Endothelial cell (in vitro differentiated cells): ENCODE measurements around the gene PRKD3. TPM values are rescaled to one million over a fixed set of nuclear protein-coding genes. Genes with fewer than 3 reads are reported as not detected.

ENCODE experiments used
- DNase-seq: peaks from one replicate; pipeline ENCODE4 v3.0.0; 2021; ENCODE audit warnings: low spot score
- H3K27ac Mint-ChIP-seq: one replicate; pipeline ENCODE4 v1.8.0; 2021; ENCODE audit warnings: mixed read lengths, inconsistent platforms; ENCODE audit not compliant: unreplicated experiment
- H3K27me3 Mint-ChIP-seq: one replicate; pipeline ENCODE4 v1.8.0; 2021; ENCODE audit warnings: mild to moderate bottlenecking, moderate library complexity, mixed read lengths, inconsistent platforms; ENCODE audit not compliant: unreplicated experiment
- H3K36me3 Mint-ChIP-seq: one replicate; pipeline ENCODE4 v1.8.0; 2021; ENCODE audit warnings: mild to moderate bottlenecking, low read depth, mixed read lengths, inconsistent platforms; ENCODE audit not compliant: unreplicated experiment
- H3K4me1 Mint-ChIP-seq: one replicate; pipeline ENCODE4 v1.8.0; 2021; ENCODE audit warnings: mild to moderate bottlenecking, mixed read lengths, inconsistent platforms; ENCODE audit not compliant: unreplicated experiment
- H3K4me3 Mint-ChIP-seq: one replicate; pipeline ENCODE4 v1.8.0; 2021; ENCODE audit warnings: mild to moderate bottlenecking, mixed read lengths, inconsistent platforms; ENCODE audit not compliant: unreplicated experiment
- H3K9me3 Mint-ChIP-seq: one replicate; pipeline ENCODE4 v1.8.0; 2021; ENCODE audit warnings: mixed read lengths, inconsistent platforms; ENCODE audit not compliant: unreplicated experiment
- CTCF ChIP-seq: fragments of 200-600 bp; sonication (generic); IDR thresholded peaks from one replicate; pipeline ENCODE4 v1.5.0; 2021; ENCODE audit warnings: antibody characterized with exemption; ENCODE audit not compliant: unreplicated experiment
- total RNA-seq: library from RNA; stranded (reverse); fragmentation: NEBNext Ultra II Directional; extraction: Animal tissue kit (Norgen Biotek cat#: 25700); gene quantifications from one replicate; pipeline ENCODE4 v1.2.1, GENCODE V29; 2021; ENCODE audit not compliant: unreplicated experiment

Gene PRKD3
- total RNA-seq, 1 donor from 2014 or later: 71.3 TPM

GRCh38 chr2:37317746-37318145 lies 6.9 kb downstream of the PRKD3 start:
- no peak overlapping the region for H3K4me3 Mint-ChIP-seq
- TF ChIP-seq CTCF: no peak
- no peak for DNase-seq
- peaks cover 58% of the 10 kb centered on the region for H3K4me1 Mint-ChIP-seq
- H3K36me3 Mint-ChIP-seq: no peaks in the 10 kb centered on the region
- H3K27me3 Mint-ChIP-seq: peaks cover 2% of the 10 kb centered on the region
- H3K9me3 Mint-ChIP-seq: no peaks in the 10 kb centered on the region
- no peak overlapping the region for H3K27ac Mint-ChIP-seq

- no peak overlapping the region for H3K4me3 Mint-ChIP-seq
- H3K27me3 Mint-ChIP-seq: peaks cover 2% of the 10 kb centered on the region
- peaks cover 46% of the 10 kb centered on the region for H3K4me1 Mint-ChIP-seq
- no peak overlapping the region for H3K27ac Mint-ChIP-seq
- no peaks in the 10 kb centered on the region for H3K36me3 Mint-ChIP-seq
- DNase-seq: no peak
- TF ChIP-seq CTCF: no peak
- no peaks in the 10 kb centered on the region for H3K9me3 Mint-ChIP-seq
These were observed 8.5 kb downstream of the PRKD3 start for GRCh38 chr2:37316181-37316580.

GRCh38 chr2:37315364-37315763 lies 9.3 kb downstream of the PRKD3 start:
- Mint-ChIP-seq H3K27me3 (peaks cover 2% of the 10 kb centered on the region), H3K9me3 (no peaks in the 10 kb centered on the region), H3K27ac (no peak overlapping the region), H3K4me1 (peaks cover 47% of the 10 kb centered on the region), H3K36me3 (no peaks in the 10 kb centered on the region), H3K4me3 (no peak overlapping the region)
- no peak for TF ChIP-seq CTCF
- no peak for DNase-seq

GRCh38 chr2:37307500-37307899 lies 17.1 kb downstream of the PRKD3 start:
- H3K4me1 Mint-ChIP-seq: peaks cover 9% of the 10 kb centered on the region
- TF ChIP-seq CTCF: no peak
- peaks cover 3% of the 10 kb centered on the region for H3K36me3 Mint-ChIP-seq
- no peak for DNase-seq
- no peaks in the 10 kb centered on the region for H3K9me3 Mint-ChIP-seq
- H3K27me3 Mint-ChIP-seq: peaks cover 2% of the 10 kb centered on the region
- H3K27ac Mint-ChIP-seq: no peak overlapping the region
- H3K4me3 Mint-ChIP-seq: no peak overlapping the region

- Mint-ChIP-seq H3K4me3 (no peak overlapping the region), H3K9me3 (no peaks in the 10 kb centered on the region), H3K27ac (no peak overlapping the region), H3K36me3 (peaks cover 3% of the 10 kb centered on the region), H3K27me3 (peaks cover 2% of the 10 kb centered on the region), H3K4me1 (peaks cover 14% of the 10 kb centered on the region)
- no peak for TF ChIP-seq CTCF
- DNase-seq: no peak
These were observed 18.6 kb downstream of the PRKD3 start for GRCh38 chr2:37306024-37306423.
